ENCODE results near the gene BNIP1. TPM values are rescaled to one million over a fixed set of nuclear protein-coding genes. Genes with fewer than 3 reads are reported as not detected.

Gene BNIP1
- total and polyA plus RNA-seq, 4 donors = 12.1 to 15.0 (median 14.3) TPM

DNA sequence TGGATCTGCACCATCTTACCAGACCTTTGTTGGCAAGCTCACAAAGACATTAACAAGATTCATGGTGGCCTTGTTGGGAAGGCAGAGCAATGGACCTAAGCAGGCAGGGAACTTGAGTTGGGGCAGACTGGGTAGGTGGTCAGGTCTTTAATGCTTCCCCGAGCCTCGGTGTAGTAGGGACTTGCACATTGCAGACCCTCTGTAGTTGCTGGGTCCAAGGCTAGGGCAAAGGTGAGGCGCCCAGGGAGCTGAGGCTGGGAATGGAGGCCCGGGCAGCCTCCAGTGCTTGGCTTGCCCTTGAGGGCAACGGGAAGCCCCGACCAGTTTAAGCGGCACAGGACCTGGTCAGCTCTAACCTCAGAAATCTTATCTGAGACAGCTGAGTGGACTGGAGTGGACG lies 66.5 kb downstream of the BNIP1 start:
- Histone ChIP-seq H3K9me3 (ENCODE audit: control insufficient read depth in 4 of 4, insufficient read depth in 3 of 4, low read length in 3 of 4) (peaks cover 0 to 5% (median 0%) of the 10 kb centered on the region in 4 donors), H3K9ac (ENCODE audit: insufficient read depth in 1 of 2, low read length in 2 of 2) (no peak overlapping the region), H3K27ac (ENCODE audit: low read depth in 1 of 2, low read length in 1 of 2) (no peak overlapping the region), H3K4me3 (no peak overlapping the region), H3K27me3 (ENCODE audit: control insufficient read depth in 3 of 3, insufficient read depth in 3 of 3, low read length in 2 of 3) (peaks cover 0 to 21% (median 4%) of the 10 kb centered on the region in 3 donors), H3K4me1 (ENCODE audit: control insufficient read depth in 5 of 5, insufficient read depth in 5 of 5, low read length in 5 of 5) (no peaks in the 10 kb centered on the region), H3K36me3 (ENCODE audit: control insufficient read depth in 4 of 4, insufficient read depth in 4 of 4, low read length in 4 of 4) (no peaks in the 10 kb centered on the region)
- TF ChIP-seq, protein P1, sequence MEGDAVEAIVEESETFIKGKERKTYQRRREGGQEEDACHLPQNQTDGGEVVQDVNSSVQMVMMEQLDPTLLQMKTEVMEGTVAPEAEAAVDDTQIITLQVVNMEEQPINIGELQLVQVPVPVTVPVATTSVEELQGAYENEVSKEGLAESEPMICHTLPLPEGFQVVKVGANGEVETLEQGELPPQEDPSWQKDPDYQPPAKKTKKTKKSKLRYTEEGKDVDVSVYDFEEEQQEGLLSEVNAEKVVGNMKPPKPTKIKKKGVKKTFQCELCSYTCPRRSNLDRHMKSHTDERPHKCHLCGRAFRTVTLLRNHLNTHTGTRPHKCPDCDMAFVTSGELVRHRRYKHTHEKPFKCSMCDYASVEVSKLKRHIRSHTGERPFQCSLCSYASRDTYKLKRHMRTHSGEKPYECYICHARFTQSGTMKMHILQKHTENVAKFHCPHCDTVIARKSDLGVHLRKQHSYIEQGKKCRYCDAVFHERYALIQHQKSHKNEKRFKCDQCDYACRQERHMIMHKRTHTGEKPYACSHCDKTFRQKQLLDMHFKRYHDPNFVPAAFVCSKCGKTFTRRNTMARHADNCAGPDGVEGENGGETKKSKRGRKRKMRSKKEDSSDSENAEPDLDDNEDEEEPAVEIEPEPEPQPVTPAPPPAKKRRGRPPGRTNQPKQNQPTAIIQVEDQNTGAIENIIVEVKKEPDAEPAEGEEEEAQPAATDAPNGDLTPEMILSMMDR (IDR thresholded peaks at IDR 0.05; ENCODE audit: control extremely low read depth, extremely low read depth) = no peak
- 89 to 94% methylated on average over 8 of the region's 8 CpGs for WGBS, 2 donors
- no peak for ATAC-seq (ENCODE audit: insufficient read depth, low FRiP score)
- no peak for DNase-seq

DNA sequence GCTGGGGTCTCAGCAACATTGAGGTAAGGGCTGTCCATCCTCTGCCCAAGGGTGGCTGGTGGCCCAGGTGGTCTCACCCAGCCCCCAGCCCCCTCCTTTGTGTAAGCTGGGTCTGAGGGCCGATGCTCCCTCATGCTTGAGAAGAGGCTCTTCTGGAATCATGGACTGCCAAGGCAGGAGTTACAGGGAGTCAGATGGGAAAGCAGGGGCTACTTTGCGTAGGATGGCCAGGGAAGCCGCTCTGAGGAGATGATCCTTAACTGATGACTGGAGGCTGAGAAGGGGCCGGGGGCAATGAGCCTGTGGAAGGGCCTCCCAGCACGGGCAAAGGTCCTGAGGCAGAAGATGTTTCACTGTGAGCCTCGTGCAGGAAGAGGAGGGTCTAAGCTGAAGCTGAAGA lies 67.0 kb downstream of the BNIP1 start:
- H3K27ac ChIP-seq (ENCODE audit: low read depth in 1 of 2, low read length in 1 of 2) = peak overlapping the region in 1 of 2 donors; percentile 10
- no peak overlapping the region for H3K9ac ChIP-seq (ENCODE audit: insufficient read depth in 1 of 2, low read length in 2 of 2)
- H3K4me1 ChIP-seq (ENCODE audit: control insufficient read depth in 5 of 5, insufficient read depth in 5 of 5, low read length in 5 of 5) = no peaks in the 10 kb centered on the region
- no peak overlapping the region for H3K4me3 ChIP-seq
- H3K9me3 ChIP-seq (ENCODE audit: control insufficient read depth in 4 of 4, insufficient read depth in 3 of 4, low read length in 3 of 4) = peaks cover 0 to 5% (median 0%) of the 10 kb centered on the region in 4 donors
- TF ChIP-seq, protein P1 (IDR thresholded peaks at IDR 0.05; ENCODE audit: control extremely low read depth, extremely low read depth) = no peak
- H3K36me3 ChIP-seq (ENCODE audit: control insufficient read depth in 4 of 4, insufficient read depth in 4 of 4, low read length in 4 of 4) = no peaks in the 10 kb centered on the region
- ATAC-seq (ENCODE audit: insufficient read depth, low FRiP score) (no peak), DNase-seq (no peak)
- 76 to 94% methylated on average over 6 of the region's 6 CpGs for WGBS, 2 donors
- H3K27me3 ChIP-seq (ENCODE audit: control insufficient read depth in 3 of 3, insufficient read depth in 3 of 3, low read length in 2 of 3) = peaks cover 0 to 16% (median 4%) of the 10 kb centered on the region in 3 donors

DNA sequence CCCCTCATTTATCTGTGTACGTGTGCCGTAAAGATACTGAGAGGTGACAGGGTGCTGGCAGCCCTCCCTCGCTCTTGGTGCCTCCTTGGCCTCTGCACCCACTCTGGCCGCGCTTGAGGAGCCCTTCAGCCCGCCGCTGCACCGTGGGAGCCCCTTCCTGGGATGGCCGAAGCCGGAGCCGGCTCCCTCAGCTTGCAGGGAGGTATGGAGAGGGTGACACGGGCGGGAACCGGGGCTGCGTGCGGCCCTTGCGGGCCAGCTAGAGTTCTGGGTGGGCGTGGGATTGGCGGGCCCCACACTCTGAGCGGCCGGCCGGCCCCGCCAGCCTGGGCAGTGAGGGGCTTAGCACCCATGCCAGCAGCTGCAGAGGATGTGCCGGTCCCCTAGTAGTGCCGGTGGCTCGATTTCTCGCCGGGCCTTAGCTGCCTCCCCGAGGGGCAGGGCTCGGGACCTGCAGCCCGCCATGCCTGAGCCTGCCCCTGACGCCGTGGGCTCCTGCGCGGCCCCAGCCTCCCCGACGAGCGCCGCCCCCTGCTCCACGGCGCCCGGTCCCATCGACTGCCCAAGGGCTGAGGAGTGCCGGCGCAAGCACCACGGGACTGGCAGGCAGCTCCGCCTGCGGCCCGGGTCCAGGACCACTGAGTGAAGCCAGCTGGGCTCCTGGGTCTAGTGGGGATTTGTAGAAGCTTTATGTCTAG lies 69.1 kb downstream of the BNIP1 start:
- peaks cover 0 to 21% (median 0%) of the 10 kb centered on the region in 3 donors for H3K27me3 ChIP-seq (ENCODE audit: control insufficient read depth in 3 of 3, insufficient read depth in 3 of 3, low read length in 2 of 3)
- H3K4me3 ChIP-seq = no peak overlapping the region
- 95 to 97% methylated on average over 45 to 49 of the region's 49 CpGs for WGBS, 2 donors
- H3K9me3 ChIP-seq (ENCODE audit: control insufficient read depth in 4 of 4, insufficient read depth in 3 of 4, low read length in 3 of 4) = no peaks in the 10 kb centered on the region
- H3K36me3 ChIP-seq (ENCODE audit: control insufficient read depth in 4 of 4, insufficient read depth in 4 of 4, low read length in 4 of 4) = no peaks in the 10 kb centered on the region
- TF ChIP-seq, protein P1 (IDR thresholded peaks at IDR 0.05; ENCODE audit: control extremely low read depth, extremely low read depth) = no peak
- DNase-seq (no peak), ATAC-seq (ENCODE audit: insufficient read depth, low FRiP score) (no peak)
- H3K4me1 ChIP-seq (ENCODE audit: control insufficient read depth in 5 of 5, insufficient read depth in 5 of 5, low read length in 5 of 5) = no peaks in the 10 kb centered on the region
- H3K9ac ChIP-seq (ENCODE audit: insufficient read depth in 1 of 2, low read length in 2 of 2) = no peak overlapping the region
- H3K27ac ChIP-seq (ENCODE audit: low read depth in 1 of 2, low read length in 1 of 2) = no peak overlapping the region

Other genes with a start within 250 kb of the BNIP1 start
- 10 to 100 TPM; 29.2 to 33.8 TPM for gene RPL26L1, start 185.1 kb upstream of the BNIP1 start, total RNA-seq
- gene RPL26L1, start 185.1 kb upstream of the BNIP1 start, polyA plus RNA-seq = 10 to 100 TPM; 69.3 to 81.1 TPM
- 100 to 1,000 TPM; 113 to 262 TPM for gene ATP6V0E1, start 160.8 kb upstream of the BNIP1 start, total RNA-seq
- 100 to 1,000 TPM; 444 to 502 TPM for gene ATP6V0E1, start 160.8 kb upstream of the BNIP1 start, polyA plus RNA-seq
- 10 to 100 TPM; 22.8 to 48.5 TPM for gene CREBRF, start 88.2 kb upstream of the BNIP1 start, total RNA-seq
- gene CREBRF, start 88.2 kb upstream of the BNIP1 start, polyA plus RNA-seq = 1 to 10 TPM; 8.1 to 8.7 TPM
- not detected for gene NKX2-5, start 90.7 kb downstream of the BNIP1 start, total RNA-seq
- not detected for gene NKX2-5, start 90.7 kb downstream of the BNIP1 start, polyA plus RNA-seq
- 10 to 100 TPM in 1 of 2 donors, 1 to 10 TPM in 1; 6.6 to 10.2 TPM for gene STC2, start 183.9 kb downstream of the BNIP1 start, total RNA-seq
- 10 to 100 TPM in 1 of 2 donors, 1 to 10 TPM in 1; 3.1 to 18.1 TPM for gene STC2, start 183.9 kb downstream of the BNIP1 start, polyA plus RNA-seq

Measured in lung (tissue), 12 donors.